ENCODE measurements around the gene SLC2A6.

The SLC2A6 gene

DNA sequence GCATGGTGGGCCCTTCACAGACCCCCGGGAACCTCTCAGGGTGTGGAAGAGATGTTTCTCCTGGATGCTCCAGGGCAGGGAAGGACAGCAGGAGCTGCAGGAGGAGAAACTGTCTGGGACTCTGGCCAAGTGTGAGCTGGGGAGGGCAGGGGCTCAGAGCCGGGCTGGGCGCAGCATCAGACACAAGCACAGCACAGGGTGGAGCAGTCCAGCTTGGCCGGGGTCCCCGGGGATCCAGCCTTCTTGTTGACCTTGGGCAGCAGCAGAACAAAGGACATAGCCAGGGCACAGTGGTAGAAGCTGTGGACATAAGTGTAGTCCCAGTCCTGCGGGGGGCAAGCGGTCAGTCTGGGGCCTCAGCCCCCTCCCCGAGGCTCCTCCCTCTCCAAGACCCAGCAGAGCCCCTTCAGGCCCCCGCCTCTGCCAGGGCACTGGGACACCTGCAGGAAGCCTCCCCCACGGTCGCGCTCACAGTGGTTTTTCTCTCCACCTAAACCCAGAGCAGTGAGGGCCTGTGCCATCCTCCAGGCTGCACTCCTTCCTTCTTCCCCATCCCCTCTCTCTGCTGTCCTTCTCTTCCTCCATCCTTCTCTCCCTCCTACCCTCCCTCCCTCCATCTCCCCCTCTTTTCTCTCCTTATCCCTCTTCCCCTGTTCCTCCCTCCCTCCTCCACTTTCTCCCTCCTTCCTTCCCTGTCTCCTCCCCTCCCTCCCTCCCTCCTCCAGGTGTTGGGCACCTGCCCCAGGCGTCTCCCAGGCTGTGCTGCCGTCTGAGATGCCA is 35.8 kb upstream of the SLC2A6 start:
- H3K4me3 ChIP-seq (ENCODE audit: low read depth in 1 of 2, low read length in 2 of 2) = no peak overlapping the region
- no peaks in the 10 kb centered on the region for H3K27me3 ChIP-seq (ENCODE audit: low read depth, low read length)
- H3K36me3 ChIP-seq (ENCODE audit: control insufficient read depth in 1 of 2, insufficient read depth in 2 of 2, low read length in 2 of 2) = no peaks in the 10 kb centered on the region
- no peak overlapping the region for H3K27ac ChIP-seq (ENCODE audit: low read length)
- peaks cover 0 to 3% of the 10 kb centered on the region in 2 donors for H3K4me1 ChIP-seq (ENCODE audit: control insufficient read depth in 1 of 2, insufficient read depth in 2 of 2, low read length in 2 of 2)
- no peaks in the 10 kb centered on the region for H3K9me3 ChIP-seq (ENCODE audit: control insufficient read depth in 1 of 2, low read length in 2 of 2)

DNA sequence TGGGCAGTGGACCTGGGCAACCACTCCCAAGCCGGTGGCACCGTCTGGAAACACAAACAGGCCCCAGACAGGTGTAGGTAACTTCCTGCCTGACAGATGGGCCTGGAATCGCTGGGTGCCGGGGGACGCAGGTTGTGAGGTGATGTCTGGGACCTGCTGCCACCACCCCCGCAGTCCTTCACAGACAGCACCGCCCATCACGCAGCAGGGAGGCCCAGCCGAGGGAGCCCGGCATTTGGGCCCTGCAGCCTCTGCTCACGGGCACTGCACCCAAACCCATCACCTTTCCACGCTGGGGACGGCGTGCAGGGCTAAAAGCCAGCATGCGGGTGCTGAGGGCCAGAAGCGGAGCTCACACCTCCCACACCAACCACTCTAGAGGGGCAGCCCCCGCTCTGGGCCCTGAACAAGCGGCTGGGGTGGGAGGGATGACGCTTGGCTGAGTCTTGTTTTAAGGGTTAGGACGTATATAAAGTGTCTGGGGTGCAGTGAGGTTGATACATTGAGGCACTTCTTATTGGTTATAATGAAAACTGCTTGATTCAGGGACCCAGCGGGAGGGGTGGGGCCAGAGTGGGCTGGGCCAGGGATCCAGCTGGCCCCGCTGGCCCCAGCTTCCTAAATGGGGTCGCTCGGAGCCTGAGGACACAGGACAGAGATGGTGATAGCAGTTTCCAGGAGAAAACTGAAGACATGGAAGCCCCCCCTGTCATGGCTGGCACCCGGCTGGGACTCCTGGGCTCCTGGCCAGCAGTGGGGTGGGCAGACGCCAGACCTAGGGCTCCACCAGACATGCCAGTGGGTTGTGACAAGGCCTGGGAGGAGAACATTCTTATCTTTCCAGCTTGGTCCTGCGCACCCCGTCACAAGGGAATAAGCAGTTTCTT is 34.6 kb upstream of the SLC2A6 start:
- Histone ChIP-seq H3K4me1 (ENCODE audit: control insufficient read depth in 1 of 2, insufficient read depth in 2 of 2, low read length in 2 of 2) (peaks cover 0 to 11% of the 10 kb centered on the region in 2 donors), H3K27me3 (ENCODE audit: low read depth, low read length) (no peaks in the 10 kb centered on the region), H3K27ac (ENCODE audit: low read length) (no peak overlapping the region)

DNA sequence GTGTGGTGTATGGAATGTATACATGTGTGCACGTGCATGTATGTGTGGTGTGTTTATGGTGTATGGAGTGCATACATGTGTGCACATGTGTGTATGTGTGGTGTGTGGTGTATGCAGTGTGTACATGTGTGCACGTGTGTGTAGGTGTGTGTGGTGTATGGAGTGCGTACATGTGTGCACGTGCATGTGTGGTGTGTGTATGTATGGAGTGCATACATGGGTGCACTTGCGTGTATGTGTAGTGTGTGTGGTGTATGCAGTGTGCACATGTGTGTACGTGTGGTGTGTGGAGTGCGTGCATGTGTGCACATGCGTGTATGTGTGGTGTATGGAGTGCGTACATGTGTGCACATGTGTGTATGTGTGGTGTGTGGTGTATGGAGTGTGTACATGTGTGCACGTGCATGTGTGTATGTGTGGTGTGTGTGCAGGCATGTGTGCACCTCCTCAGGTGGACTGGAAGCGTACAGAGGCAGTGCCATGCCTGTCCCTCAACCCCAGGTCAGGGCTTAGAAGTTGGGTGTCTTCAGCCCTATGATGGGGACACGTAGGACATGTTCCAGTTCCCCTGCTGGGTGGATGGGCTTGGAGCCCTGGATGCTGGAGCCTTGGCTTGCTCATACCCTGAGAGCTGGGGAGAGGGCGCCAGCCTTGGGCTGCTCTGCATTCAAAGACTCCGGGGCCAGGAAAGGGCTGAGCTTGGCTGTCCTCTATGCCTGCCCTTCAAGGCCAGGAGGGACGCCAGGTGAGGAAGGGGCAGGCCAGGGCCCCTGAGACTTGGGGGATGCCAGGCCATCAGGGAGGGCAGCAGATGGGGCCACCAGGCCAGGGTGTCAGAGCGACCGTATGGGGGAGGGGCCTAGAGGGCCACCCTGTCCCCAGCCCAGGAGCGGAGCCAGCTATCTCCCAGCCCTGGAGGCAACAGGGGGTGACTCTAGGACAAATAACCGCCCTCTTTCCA is 33.6 kb upstream of the SLC2A6 start:
- Histone ChIP-seq H3K27ac (ENCODE audit: low read length) (no peak overlapping the region), H3K27me3 (ENCODE audit: low read depth, low read length) (no peaks in the 10 kb centered on the region), H3K36me3 (ENCODE audit: control insufficient read depth in 1 of 2, insufficient read depth in 2 of 2, low read length in 2 of 2) (no peaks in the 10 kb centered on the region), H3K4me3 (ENCODE audit: low read depth in 1 of 2, low read length in 2 of 2) (no peak overlapping the region), H3K4me1 (ENCODE audit: control insufficient read depth in 1 of 2, insufficient read depth in 2 of 2, low read length in 2 of 2) (peaks cover 0 to 11% of the 10 kb centered on the region in 2 donors), H3K9me3 (ENCODE audit: control insufficient read depth in 1 of 2, low read length in 2 of 2) (no peaks in the 10 kb centered on the region)

More for the DNA sequence above, 34.6 kb upstream of the SLC2A6 start:
- Histone ChIP-seq H3K36me3 (ENCODE audit: control insufficient read depth in 1 of 2, insufficient read depth in 2 of 2, low read length in 2 of 2) (no peaks in the 10 kb centered on the region), H3K9me3 (ENCODE audit: control insufficient read depth in 1 of 2, low read length in 2 of 2) (no peaks in the 10 kb centered on the region), H3K4me3 (ENCODE audit: low read depth in 1 of 2, low read length in 2 of 2) (no peak overlapping the region)

DNA sequence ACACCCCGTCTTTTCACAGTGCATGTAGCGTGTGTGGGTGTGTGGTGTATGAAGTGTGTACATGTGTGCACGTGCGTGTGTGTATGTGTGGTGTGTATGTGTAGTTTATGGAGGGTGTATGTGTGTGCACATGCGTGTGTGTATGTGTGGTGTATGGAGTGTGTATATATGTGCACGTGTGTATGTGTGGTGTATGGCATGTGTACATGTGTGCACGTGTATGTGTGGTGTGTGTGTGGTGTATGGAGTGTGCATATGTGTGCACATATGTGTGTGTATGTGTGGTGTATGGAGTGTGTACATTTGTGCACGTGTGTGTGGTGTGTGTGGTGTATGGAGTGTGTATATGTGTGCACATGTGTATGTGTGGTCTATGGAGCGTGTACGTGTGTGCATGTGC is 32.7 kb upstream of the SLC2A6 start:
- Histone ChIP-seq H3K27me3 (ENCODE audit: low read depth, low read length) (no peaks in the 10 kb centered on the region), H3K36me3 (ENCODE audit: control insufficient read depth in 1 of 2, insufficient read depth in 2 of 2, low read length in 2 of 2) (no peaks in the 10 kb centered on the region), H3K9me3 (ENCODE audit: control insufficient read depth in 1 of 2, low read length in 2 of 2) (no peaks in the 10 kb centered on the region), H3K4me3 (ENCODE audit: low read depth in 1 of 2, low read length in 2 of 2) (no peak overlapping the region), H3K27ac (ENCODE audit: low read length) (no peak overlapping the region), H3K4me1 (ENCODE audit: control insufficient read depth in 1 of 2, insufficient read depth in 2 of 2, low read length in 2 of 2) (peaks cover 0 to 15% of the 10 kb centered on the region in 2 donors)

DNA sequence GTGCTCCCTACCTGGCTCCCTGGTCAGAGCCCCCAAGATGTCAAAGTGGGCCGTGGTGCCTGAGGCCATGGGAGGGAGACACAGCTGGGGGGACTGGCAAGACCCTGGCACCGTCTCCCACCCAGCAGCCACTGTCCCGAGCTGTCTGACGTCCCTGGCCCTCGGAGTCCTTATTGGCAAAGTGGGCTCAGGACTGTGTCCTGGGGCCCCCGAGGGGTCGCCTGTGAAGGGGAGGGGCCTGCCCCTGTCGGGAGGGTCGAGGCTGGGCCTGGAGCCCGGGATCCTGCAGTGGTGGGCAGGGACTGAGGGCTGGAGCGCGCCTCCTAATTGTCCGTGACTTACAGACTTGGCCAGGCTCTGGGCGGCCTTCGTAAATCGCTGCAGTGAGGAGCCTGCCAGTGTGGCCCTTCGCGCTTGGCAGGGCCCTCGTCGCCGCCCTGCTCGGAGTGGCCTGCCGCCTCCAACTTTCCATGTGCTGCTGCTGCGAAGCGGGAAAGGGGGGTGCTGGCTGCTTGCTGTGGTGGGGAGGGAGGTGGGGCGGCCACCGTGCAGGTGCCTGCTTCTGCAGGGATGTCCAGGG is 32.1 kb upstream of the SLC2A6 start:
- H3K27ac ChIP-seq (ENCODE audit: low read length) = no peak overlapping the region
- no peaks in the 10 kb centered on the region for H3K9me3 ChIP-seq (ENCODE audit: control insufficient read depth in 1 of 2, low read length in 2 of 2)
- no peaks in the 10 kb centered on the region for H3K27me3 ChIP-seq (ENCODE audit: low read depth, low read length)
- peaks cover 0 to 15% of the 10 kb centered on the region in 2 donors for H3K4me1 ChIP-seq (ENCODE audit: control insufficient read depth in 1 of 2, insufficient read depth in 2 of 2, low read length in 2 of 2)
- H3K4me3 ChIP-seq (ENCODE audit: low read depth in 1 of 2, low read length in 2 of 2) = no peak overlapping the region
- H3K36me3 ChIP-seq (ENCODE audit: control insufficient read depth in 1 of 2, insufficient read depth in 2 of 2, low read length in 2 of 2) = no peaks in the 10 kb centered on the region

DNA sequence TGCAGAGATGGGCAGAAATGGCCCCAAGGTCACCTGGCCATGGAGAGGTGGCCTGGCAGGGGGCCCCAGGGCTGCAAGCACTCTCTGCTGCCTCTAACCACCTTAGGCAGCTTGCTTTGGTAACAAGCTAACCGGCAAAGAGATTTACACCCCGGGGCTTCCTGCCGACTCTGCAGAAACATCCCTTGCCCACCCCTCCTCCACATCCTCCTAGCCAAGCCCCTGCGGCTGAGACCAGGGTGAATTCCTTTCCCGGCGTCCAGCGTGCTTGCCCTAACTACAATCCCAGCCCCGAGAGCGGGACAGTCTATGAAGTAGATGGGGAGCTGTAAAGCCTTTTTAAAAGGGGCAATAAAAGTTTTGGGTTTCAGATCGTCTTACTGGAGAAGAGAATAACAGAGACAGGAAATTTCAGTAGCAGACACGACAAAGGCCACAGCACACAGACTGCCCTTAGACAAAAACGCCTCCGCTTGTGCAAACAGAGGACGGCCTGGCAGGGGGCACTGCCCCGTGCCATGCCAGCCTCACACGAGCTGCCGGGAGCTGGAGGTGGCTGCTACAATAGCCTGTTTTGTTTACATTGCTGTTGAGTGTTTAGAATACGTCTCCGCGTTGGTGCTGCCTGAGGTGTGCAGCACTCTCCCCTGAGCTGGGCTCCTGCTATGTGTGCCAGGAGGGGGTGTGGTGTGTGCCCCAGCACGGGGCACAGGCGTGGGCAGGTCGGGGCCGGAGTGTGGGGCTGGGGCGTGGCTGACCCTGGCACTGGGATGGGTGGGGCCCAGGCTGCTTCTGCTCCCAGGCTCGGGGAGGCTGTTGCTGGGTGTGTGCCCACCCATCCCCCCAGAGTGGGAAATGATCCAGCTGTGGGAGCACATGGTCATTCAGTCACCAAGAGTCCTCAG is 30.5 kb upstream of the SLC2A6 start:
- H3K36me3 ChIP-seq (ENCODE audit: control insufficient read depth in 1 of 2, insufficient read depth in 2 of 2, low read length in 2 of 2) = no peaks in the 10 kb centered on the region
- H3K27me3 ChIP-seq (ENCODE audit: low read depth, low read length) = no peaks in the 10 kb centered on the region
- H3K4me1 ChIP-seq (ENCODE audit: control insufficient read depth in 1 of 2, insufficient read depth in 2 of 2, low read length in 2 of 2) = peaks cover 0 to 20% of the 10 kb centered on the region in 2 donors
- no peaks in the 10 kb centered on the region for H3K9me3 ChIP-seq (ENCODE audit: control insufficient read depth in 1 of 2, low read length in 2 of 2)
- H3K4me3 ChIP-seq (ENCODE audit: low read depth in 1 of 2, low read length in 2 of 2) = no peak overlapping the region
- H3K27ac ChIP-seq (ENCODE audit: low read length) = no peak overlapping the region

DNA sequence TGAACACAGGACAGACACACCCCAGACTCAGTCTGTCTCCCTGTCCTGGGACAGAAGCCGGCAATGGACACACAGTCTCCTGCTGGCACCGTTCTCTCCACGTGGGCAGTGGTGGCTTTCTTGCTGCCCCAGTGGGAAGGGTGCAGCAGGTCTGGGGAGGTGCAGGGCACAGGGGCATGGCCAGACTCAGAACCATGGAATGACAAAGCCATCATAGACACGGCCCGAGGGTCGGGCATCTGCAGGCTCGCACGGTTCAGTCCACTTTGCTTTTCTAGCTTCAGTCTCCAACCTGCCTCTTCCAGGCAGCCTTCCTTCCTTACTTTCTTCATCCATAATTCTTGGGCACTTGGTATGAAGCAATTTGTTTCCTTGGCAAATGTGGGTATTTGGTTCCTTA is 29.1 kb upstream of the SLC2A6 start:
- H3K27me3 ChIP-seq (ENCODE audit: low read depth, low read length) = no peaks in the 10 kb centered on the region
- H3K4me1 ChIP-seq (ENCODE audit: control insufficient read depth in 1 of 2, insufficient read depth in 2 of 2, low read length in 2 of 2) = peaks cover 0 to 20% of the 10 kb centered on the region in 2 donors
- no peak overlapping the region for H3K4me3 ChIP-seq (ENCODE audit: low read depth in 1 of 2, low read length in 2 of 2)
- H3K27ac ChIP-seq (ENCODE audit: low read length) = no peak overlapping the region
- no peaks in the 10 kb centered on the region for H3K9me3 ChIP-seq (ENCODE audit: control insufficient read depth in 1 of 2, low read length in 2 of 2)
- no peaks in the 10 kb centered on the region for H3K36me3 ChIP-seq (ENCODE audit: control insufficient read depth in 1 of 2, insufficient read depth in 2 of 2, low read length in 2 of 2)

DNA sequence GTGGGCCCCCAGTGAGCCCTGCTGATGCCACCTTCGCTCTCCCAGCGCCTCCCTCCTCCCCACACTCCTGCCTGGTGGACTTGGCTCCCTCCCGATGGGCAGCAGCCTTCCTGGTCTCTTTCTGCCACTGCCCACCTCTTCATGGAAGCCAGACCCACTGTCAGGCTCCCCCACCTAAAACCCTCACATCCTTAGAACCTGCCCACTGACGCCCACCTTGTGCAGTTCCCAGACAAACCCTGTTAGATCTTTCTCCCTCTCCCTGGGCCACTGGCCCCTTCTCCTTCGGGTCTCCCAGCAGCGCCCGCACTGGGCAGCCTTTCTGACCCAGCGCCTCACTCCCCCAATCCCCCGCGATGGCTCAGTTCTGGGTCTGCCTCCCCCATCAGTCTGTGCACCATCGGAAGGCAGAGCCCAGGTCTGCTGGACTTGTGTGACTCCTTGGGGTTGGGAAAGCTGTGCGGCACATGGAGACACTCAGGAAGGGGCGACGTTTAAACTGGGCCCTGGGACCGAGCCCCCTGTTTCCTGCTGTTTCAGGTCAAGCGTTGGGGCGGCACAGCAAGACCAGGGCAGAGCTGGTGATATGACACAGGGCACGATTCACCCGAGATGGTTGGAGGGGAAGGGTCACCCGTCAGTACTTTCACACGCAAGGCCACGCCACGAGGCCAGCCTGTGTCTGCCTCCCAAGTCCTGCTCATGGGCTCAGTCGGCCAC is 28.5 kb upstream of the SLC2A6 start:
- Histone ChIP-seq H3K9me3 (ENCODE audit: control insufficient read depth in 1 of 2, low read length in 2 of 2) (peaks cover 0 to 2% of the 10 kb centered on the region in 2 donors), H3K36me3 (ENCODE audit: control insufficient read depth in 1 of 2, insufficient read depth in 2 of 2, low read length in 2 of 2) (no peaks in the 10 kb centered on the region), H3K4me3 (ENCODE audit: low read depth in 1 of 2, low read length in 2 of 2) (no peak overlapping the region), H3K4me1 (ENCODE audit: control insufficient read depth in 1 of 2, insufficient read depth in 2 of 2, low read length in 2 of 2) (peaks cover 0 to 20% of the 10 kb centered on the region in 2 donors), H3K27me3 (ENCODE audit: low read depth, low read length) (no peaks in the 10 kb centered on the region), H3K27ac (ENCODE audit: low read length) (no peak overlapping the region)

DNA sequence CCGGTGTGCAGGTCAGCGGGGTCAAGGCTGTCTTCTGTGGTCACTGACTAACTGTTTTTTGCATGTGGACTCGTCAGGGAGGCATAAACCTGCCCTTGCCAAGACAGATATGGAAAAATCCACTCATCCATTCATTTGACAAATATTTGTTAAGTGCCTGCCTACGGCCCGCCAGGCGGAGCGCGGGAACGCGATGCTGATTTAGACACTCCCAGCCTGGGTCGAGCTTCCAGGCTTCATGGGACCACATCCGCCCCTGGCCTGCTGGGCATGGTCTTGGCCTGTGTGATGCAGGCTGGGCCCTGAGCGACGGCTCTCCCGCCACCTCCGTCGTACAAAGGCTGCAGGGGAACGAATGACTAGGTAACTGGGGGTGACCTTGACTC is 27.7 kb upstream of the SLC2A6 start:
- Histone ChIP-seq H3K36me3 (ENCODE audit: control insufficient read depth in 1 of 2, insufficient read depth in 2 of 2, low read length in 2 of 2) (no peaks in the 10 kb centered on the region), H3K27ac (ENCODE audit: low read length) (no peak overlapping the region), H3K9me3 (ENCODE audit: control insufficient read depth in 1 of 2, low read length in 2 of 2) (peaks cover 0 to 9% of the 10 kb centered on the region in 2 donors), H3K27me3 (ENCODE audit: low read depth, low read length) (no peaks in the 10 kb centered on the region), H3K4me3 (ENCODE audit: low read depth in 1 of 2, low read length in 2 of 2) (no peak overlapping the region), H3K4me1 (ENCODE audit: control insufficient read depth in 1 of 2, insufficient read depth in 2 of 2, low read length in 2 of 2) (peaks cover 0 to 20% of the 10 kb centered on the region in 2 donors)
